ENCODE data around the gene CARHSP1.

DNA sequence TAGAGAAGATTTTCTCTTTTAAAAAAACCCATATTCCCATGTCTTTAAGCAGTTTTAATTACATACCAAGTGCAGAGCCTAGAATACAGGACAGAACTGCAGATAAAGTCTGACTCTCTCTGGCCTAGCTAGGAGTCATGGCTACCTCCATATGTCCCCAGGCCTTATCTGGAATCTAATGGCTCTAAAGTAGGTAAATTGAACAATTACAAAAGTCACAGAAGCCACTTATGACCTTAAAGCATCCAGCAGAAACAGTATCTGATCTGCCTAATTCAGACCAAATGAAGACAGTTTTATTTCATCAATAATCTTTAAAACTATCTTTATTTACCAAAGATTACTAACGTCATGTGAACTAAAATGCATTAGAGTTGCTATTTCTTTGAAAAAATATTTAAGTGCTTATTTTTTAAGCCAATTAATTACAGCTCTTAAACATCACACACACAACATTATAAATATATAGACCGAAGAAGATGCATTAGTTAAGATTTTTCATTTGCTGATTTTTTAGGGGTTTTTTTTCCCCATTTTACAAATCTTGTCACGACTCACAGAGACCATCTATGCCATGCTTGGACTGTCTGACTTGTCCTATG is 42.4 kb downstream of the CARHSP1 start:
- TF ChIP-seq FOXA1 (IDR thresholded peaks at IDR 0.05) (no peak), BHLHE40 (IDR thresholded peaks at IDR 0.05; ENCODE audit: borderline replicate concordance) (no peak), ZNF384 (IDR thresholded peaks at IDR 0.05) (no peak), ELF4 (IDR thresholded peaks at IDR 0.05) (no peak)

Data from HEK293T (cell line).